Measurements from ENCODE around the gene MRPL1. TPM values are rescaled to one million over a fixed set of nuclear protein-coding genes. Genes with fewer than 3 reads are reported as not detected.

The MRPL1 gene
- total and polyA plus RNA-seq, 9 of the 15 experiments (the other 6 are each of a cell fraction or from before 2014, with no cell fraction given): 38.4 to 75.7 (median 63.7) TPM

- TF ChIP-seq YY1 (IDR thresholded peaks at IDR 0.05; ENCODE audit: borderline replicate concordance in 1 of 3, control insufficient read depth in 1 of 3, extremely low read depth in 1 of 3, insufficient read depth in 3 of 3, insufficient read length in 1 of 3, insufficient replicate concordance in 2 of 3, low read depth in 1 of 3, low read length in 2 of 3) (no peak), RBM17 (IDR thresholded peaks at IDR 0.05; ENCODE audit: borderline replicate concordance, low read depth, low read length) (no peak), MCM7 (IDR thresholded peaks at IDR 0.05) (no peak), PPARD (CRISPR knock-in tag; IDR thresholded peaks at IDR 0.05) (no peak), ESRRA (IDR thresholded peaks at IDR 0.05; ENCODE audit: borderline replicate concordance, low read depth) (0 out of 2 replicates have a peak, but pooled peaks have one; percentile 44), GATA2 (CRISPR knock-in tag; IDR thresholded peaks at IDR 0.05) (0 out of 2 replicates have a peak, but pooled peaks have one; percentile 40), HMG20B (CRISPR knock-in tag; IDR thresholded peaks at IDR 0.05) (no peak), SAP30 (IDR thresholded peaks at IDR 0.05; ENCODE audit: borderline replicate concordance, insufficient read depth, low read depth, low read length, poor library complexity, severe bottlenecking) (no peak), TRIM24 (IDR thresholded peaks at IDR 0.05) (peak in 1 of 2 experiments; percentile 72), C11orf30 (IDR thresholded peaks at IDR 0.05; ENCODE audit: low read depth) (no peak), SRSF9 (IDR thresholded peaks at IDR 0.05; ENCODE audit: borderline replicate concordance, low read depth, low read length) (no peak), DIDO1 (tag; IDR thresholded peaks at IDR 0.05; ENCODE audit: low read depth) (no peak), MIER1 (IDR thresholded peaks at IDR 0.05; ENCODE audit: low read depth) (no peak), CHD2 (IDR thresholded peaks at IDR 0.05; ENCODE audit: low read depth, low read length) (no peak), ZNF75A (CRISPR knock-in tag; IDR thresholded peaks at IDR 0.05) (no peak), ILF3 (IDR thresholded peaks at IDR 0.05; ENCODE audit: borderline replicate concordance) (no peak), CBFA2T2 (conservative IDR thresholded peaks at IDR 0.05) (peak; percentile 79), ERF (CRISPR knock-in tag; IDR thresholded peaks at IDR 0.05) (no peak), CEBPZ (IDR thresholded peaks at IDR 0.05; ENCODE audit: borderline replicate concordance, low read depth, low read length) (no peak), ZFP36 (IDR thresholded peaks at IDR 0.05; ENCODE audit: low read depth, low read length, partially characterized antibody) (no peak), KAT8 (IDR thresholded peaks at IDR 0.05; ENCODE audit: low read depth) (no peak), FOXJ2 (tag; IDR thresholded peaks at IDR 0.05) (0 out of 2 replicates have a peak, but pooled peaks have one; percentile 44), ZFP30 (CRISPR knock-in tag; IDR thresholded peaks at IDR 0.05; ENCODE audit: borderline replicate concordance) (no peak), TBP (optimal IDR thresholded peaks at IDR 0.05; ENCODE audit: low read depth, low read length) (no peak), NRF1 (conservative IDR thresholded peaks at IDR 0.05 in 1 of 2, IDR thresholded peaks at IDR 0.05 in 1 of 2) (no peak; a peak in 1 of 4 replicates), EP300 (IDR thresholded peaks at IDR 0.05; ENCODE audit: low read length) (peak; percentile 67), EP400 (IDR thresholded peaks at IDR 0.05) (peak; percentile 44), ATF7 (IDR thresholded peaks at IDR 0.05) (peak; percentile 91)
Observed at GRCh38 chr4:77905651-77906263, 43.1 kb downstream of the MRPL1 start (continued).

Measured in K562 (cell line).